ENCODE measurements around the gene SSRP1. TPM values are rescaled to one million over a fixed set of nuclear protein-coding genes. Genes with fewer than 3 reads are reported as not detected.

The SSRP1 gene
- total and polyA plus RNA-seq, 2 experiments from 2014 or later: 205 to 216 TPM

GRCh38 chr11:57370251-57370650, 34.6 kb upstream of the SSRP1 start:
- peaks cover 16% of the 10 kb centered on the region for H3K4me1 Mint-ChIP-seq
- ATAC-seq (no peak), DNase-seq (ENCODE audit: low spot score) (no peak)
- Histone ChIP-seq H3K4me3 (no peak overlapping the region), H3K9me2 (ENCODE audit: insufficient read depth) (no peaks in the 10 kb centered on the region), H3K79me2 (replicated peaks; ENCODE audit: insufficient read depth) (no peaks in the 10 kb centered on the region), H3F3A (replicated peaks; ENCODE audit: low read depth) (0 out of 2 replicates have a peak, but pooled peaks cover 3% of the 10 kb centered on the region), H4K20me1 (replicated peaks; ENCODE audit: insufficient read depth) (no peaks in the 10 kb centered on the region), H3K4me1 (ENCODE audit: insufficient read depth) (peaks cover 10% of the 10 kb centered on the region), H3K36me3 (ENCODE audit: insufficient read depth) (no peaks in the 10 kb centered on the region), H3K4me2 (no peak overlapping the region), H3K27me3 (ENCODE audit: insufficient read depth) (no peaks in the 10 kb centered on the region), H2AFZ (no peak overlapping the region), H3K27ac (ENCODE audit: low read depth) (no peak overlapping the region)
- no peak overlapping the region for H3K4me3 Mint-ChIP-seq
- no peaks in the 10 kb centered on the region for H3K9me3 Mint-ChIP-seq
- H3K27me3 Mint-ChIP-seq (ENCODE audit: insufficient read depth, low read depth, poor library complexity): peaks cover 6% of the 10 kb centered on the region
- no peak for TF ChIP-seq STAT1 (IDR thresholded peaks at IDR 0.05; ENCODE audit: unreplicated experiment)
- TF ChIP-seq EZH2phosphoT487 (IDR thresholded peaks at IDR 0.05; ENCODE audit: unreplicated experiment): no peak
- TF ChIP-seq CTCF (conservative IDR thresholded peaks at IDR 0.05; ENCODE audit: low read depth in 2 of 2): no peak
- no peak for TF ChIP-seq NANOG (IDR thresholded peaks at IDR 0.05; ENCODE audit: borderline replicate concordance)
- TF ChIP-seq ZNF331 (CRISPR knock-in tag; IDR thresholded peaks at IDR 0.05; ENCODE audit: low read depth): no peak
- no peak for TF ChIP-seq ZNF114 (CRISPR knock-in tag; IDR thresholded peaks at IDR 0.05)
- no peak for TF ChIP-seq POLR2AphosphoS5 (IDR thresholded peaks at IDR 0.05; ENCODE audit: low read depth)
- TF ChIP-seq CREB1 (CRISPR knock-in tag; IDR thresholded peaks at IDR 0.05; ENCODE audit: low read depth): no peak
- H3K27ac Mint-ChIP-seq: no peak overlapping the region
- H3K36me3 Mint-ChIP-seq (ENCODE audit: low read depth): no peaks in the 10 kb centered on the region

GRCh38 chr11:57368845-57369232, 33.1 kb upstream of the SSRP1 start:
- Histone ChIP-seq H3K4me2 (no peak overlapping the region), H4K20me1 (replicated peaks; ENCODE audit: insufficient read depth) (no peaks in the 10 kb centered on the region), H2AFZ (no peak overlapping the region), H3K79me2 (replicated peaks; ENCODE audit: insufficient read depth) (no peaks in the 10 kb centered on the region), H3K36me3 (ENCODE audit: insufficient read depth) (no peaks in the 10 kb centered on the region), H3F3A (replicated peaks; ENCODE audit: low read depth) (0 out of 2 replicates have a peak, but pooled peaks cover 3% of the 10 kb centered on the region), H3K27ac (ENCODE audit: low read depth) (no peak overlapping the region), H3K4me3 (no peak overlapping the region), H3K9me2 (ENCODE audit: insufficient read depth) (no peaks in the 10 kb centered on the region), H3K27me3 (ENCODE audit: insufficient read depth) (no peaks in the 10 kb centered on the region), H3K4me1 (ENCODE audit: insufficient read depth) (peaks cover 15% of the 10 kb centered on the region)
- Mint-ChIP-seq H3K36me3 (ENCODE audit: low read depth) (no peaks in the 10 kb centered on the region), H3K9me3 (no peaks in the 10 kb centered on the region), H3K4me3 (no peak overlapping the region), H3K27me3 (ENCODE audit: insufficient read depth, low read depth, poor library complexity) (peaks cover 8% of the 10 kb centered on the region), H3K27ac (no peak overlapping the region), H3K4me1 (peaks cover 22% of the 10 kb centered on the region)
- DNase-seq (ENCODE audit: low spot score): no peak
- ATAC-seq: no peak
- TF ChIP-seq EZH2 (IDR thresholded peaks at IDR 0.05; ENCODE audit: low read depth, unreplicated experiment) (no peak), CREB1 (CRISPR knock-in tag; IDR thresholded peaks at IDR 0.05; ENCODE audit: low read depth) (no peak), ZNF462 (CRISPR knock-in tag; IDR thresholded peaks at IDR 0.05) (no peak), CTCF (conservative IDR thresholded peaks at IDR 0.05; ENCODE audit: low read depth in 2 of 2) (no peak), STAT1 (IDR thresholded peaks at IDR 0.05; ENCODE audit: unreplicated experiment) (no peak), ZNF114 (CRISPR knock-in tag; IDR thresholded peaks at IDR 0.05) (no peak), EZH2phosphoT487 (IDR thresholded peaks at IDR 0.05; ENCODE audit: unreplicated experiment) (no peak), JUNB (IDR thresholded peaks at IDR 0.05; ENCODE audit: unreplicated experiment) (no peak), NANOG (IDR thresholded peaks at IDR 0.05; ENCODE audit: borderline replicate concordance) (no peak), POLR2AphosphoS5 (IDR thresholded peaks at IDR 0.05; ENCODE audit: low read depth) (no peak)
